Natural killer cell (primary cell): Measurements from ENCODE around the gene ADAMTSL5. TPM values are rescaled to one million over a fixed set of nuclear protein-coding genes. Genes with fewer than 3 reads are reported as not detected.

Source experiments
- ATAC-seq, 3 donors: fragments of 150-1000 bp in 2 of 3; fragments of 200-7000 bp in 1 of 3; cut with Tn5 transposase; 1 replicate in 1 of 3; 2 replicates in 2 of 3; pipeline ENCODE4 v1.10.0; 2021; ENCODE audit warnings: mild to moderate bottlenecking in 2 of 3, moderate library complexity in 2 of 3
- DNase-seq, 2 donors: peaks; one replicate each; pipeline versions ENCODE4 v3.0.0 to v3.0.0-alpha.2; 2013 to 2021; ENCODE audit warnings: mixed read lengths in 1 of 2
- H3K27ac ChIP-seq: one replicate; pipeline ENCODE4 v1.5.1; 2013; ENCODE audit warnings: mild to moderate bottlenecking, low read length
- H3K27me3 ChIP-seq: one replicate; pipeline ENCODE4 v1.6.1; 2013; ENCODE audit warnings: low read length; ENCODE audit not compliant: control insufficient read depth, insufficient read depth
- H3K36me3 ChIP-seq: one replicate; pipeline ENCODE4 v1.6.1; 2013; ENCODE audit warnings: low read length; ENCODE audit not compliant: control insufficient read depth, insufficient read depth
- H3K4me1 ChIP-seq: one replicate; pipeline ENCODE4 v1.6.1; 2013; ENCODE audit warnings: low read length; ENCODE audit not compliant: control insufficient read depth, insufficient read depth
- H3K4me3 ChIP-seq: one replicate; pipeline ENCODE4 v1.5.1; 2013; ENCODE audit warnings: low read length
- H3K9me3 ChIP-seq: one replicate; pipeline ENCODE4 v1.6.1; 2013; ENCODE audit warnings: low read length; ENCODE audit not compliant: control insufficient read depth, insufficient read depth
- H3K27ac Mint-ChIP-seq, 2 donors: one replicate each; pipeline ENCODE4 v1.8.0; 2022; ENCODE audit warnings: mild to moderate bottlenecking in 2 of 2, mixed read lengths in 2 of 2, moderate library complexity in 1 of 2
- H3K27me3 Mint-ChIP-seq, 2 donors: one replicate each; pipeline ENCODE4 v1.8.0; 2022; ENCODE audit warnings: low read depth in 2 of 2, mixed read lengths in 2 of 2
- H3K36me3 Mint-ChIP-seq: one replicate; pipeline ENCODE4 v1.8.0; 2022; ENCODE audit warnings: mixed read lengths
- H3K4me1 Mint-ChIP-seq, 2 donors: one replicate each; pipeline ENCODE4 v1.8.0; 2022; ENCODE audit warnings: mixed read lengths in 2 of 2
- H3K4me3 Mint-ChIP-seq: one replicate; pipeline ENCODE4 v1.8.0; 2022; ENCODE audit warnings: mild to moderate bottlenecking, moderate library complexity, mixed read lengths
- H3K9me3 Mint-ChIP-seq, 2 donors: one replicate each; pipeline ENCODE4 v1.8.0; 2022; ENCODE audit warnings: mixed read lengths in 2 of 2
- WGBS: methylation state at CpG from one replicate; pipeline ENCODE4 v1.1.7; 2013; ENCODE audit warnings: missing lambda C conversion rate; ENCODE audit not compliant: insufficient coverage; 5-methylcytosine and 5-hydroxymethylcytosine counted together
- intact Hi-C: fragments of 100-400 bp; cut with micrococcal nuclease; formaldehyde crosslinking; loops from one replicate; pipeline ENCODE4 v1.14.2; 2022
- total RNA-seq, 4 donors: library from RNA; stranded (reverse); fragments of 120-200 nt in 1 of 4; gene quantifications; one replicate each; pipeline versions ENCODE4 v1.2.3 to v1.2.4, GENCODE V29; 2013 to 2022
- TF ChIP-seq, protein P1 (sequence below): fragments of 200-600 bp; IDR thresholded peaks from one replicate; pipeline ENCODE4 v1.8.0; 2022; ENCODE audit warnings: antibody characterized with exemption

The ADAMTSL5 gene
- total RNA-seq, 3 donors from 2014 or later (not counting 1 experiment from before 2014, with no cell fraction given), result 0.70 to 2.5 (median 1.0) TPM

- H3K4me3 Mint-ChIP-seq, result no peak overlapping the region
Measured at GRCh38 chr19:1487576-1488281, 25.1 kb downstream of the ADAMTSL5 start.

DNA sequence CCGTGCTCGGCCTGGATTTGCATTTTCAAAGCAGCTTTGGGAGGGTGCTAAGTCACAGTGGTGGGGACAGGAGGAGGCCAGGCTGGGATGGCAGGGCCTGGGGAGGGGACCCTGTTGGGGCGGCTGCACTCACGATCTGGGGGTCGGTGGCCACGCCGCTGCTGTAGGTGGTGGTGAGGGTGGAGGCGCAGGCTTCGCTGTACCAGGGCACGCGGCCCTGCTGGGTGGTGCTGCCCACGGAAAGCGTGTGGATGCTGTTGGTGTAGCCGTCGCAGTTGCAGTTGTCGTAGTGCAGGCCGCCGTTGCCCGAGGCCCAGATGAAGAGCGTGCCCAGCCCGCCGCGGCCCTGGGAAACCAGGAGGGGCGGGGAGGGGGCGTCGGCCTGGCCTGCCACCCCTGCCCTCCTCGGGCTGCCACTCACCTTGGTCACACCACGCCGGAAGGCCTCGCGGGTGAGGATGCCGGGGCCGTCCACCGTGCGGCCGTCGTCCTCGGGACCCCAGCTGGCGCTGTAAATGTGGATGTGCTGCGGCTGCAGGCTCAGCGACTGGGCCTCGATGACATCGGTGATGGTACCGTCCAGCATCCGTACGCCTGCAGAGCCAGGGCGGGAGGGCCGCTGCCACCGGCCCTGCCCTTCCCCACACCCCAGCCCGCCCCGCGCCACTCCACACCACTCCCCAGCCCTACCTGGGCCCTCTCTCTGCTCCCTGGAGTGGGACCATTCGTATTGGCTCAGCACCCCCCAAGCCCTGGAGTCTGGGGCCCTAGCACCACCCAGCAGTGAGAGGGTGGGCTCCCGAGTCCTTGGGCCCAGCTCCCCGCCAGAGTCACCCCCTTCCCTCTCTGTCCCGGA is 25.9 kb downstream of the ADAMTSL5 start:
- H3K9me3 Mint-ChIP-seq, result no peaks in the 10 kb centered on the region
- peaks cover 15 to 16% of the 10 kb centered on the region in 2 donors for H3K4me1 Mint-ChIP-seq
- 95% methylated on average over 56 of the region's 56 CpGs for WGBS
- H3K27ac Mint-ChIP-seq, result no peak overlapping the region
- no peaks in the 10 kb centered on the region for H3K27me3 ChIP-seq
- no peaks in the 10 kb centered on the region for H3K36me3 ChIP-seq
- DNase-seq (no peak), ATAC-seq (no peak)
- peaks cover 18% of the 10 kb centered on the region for H3K4me1 ChIP-seq
- H3K4me3 Mint-ChIP-seq, result no peak overlapping the region
- TF ChIP-seq, protein P1, sequence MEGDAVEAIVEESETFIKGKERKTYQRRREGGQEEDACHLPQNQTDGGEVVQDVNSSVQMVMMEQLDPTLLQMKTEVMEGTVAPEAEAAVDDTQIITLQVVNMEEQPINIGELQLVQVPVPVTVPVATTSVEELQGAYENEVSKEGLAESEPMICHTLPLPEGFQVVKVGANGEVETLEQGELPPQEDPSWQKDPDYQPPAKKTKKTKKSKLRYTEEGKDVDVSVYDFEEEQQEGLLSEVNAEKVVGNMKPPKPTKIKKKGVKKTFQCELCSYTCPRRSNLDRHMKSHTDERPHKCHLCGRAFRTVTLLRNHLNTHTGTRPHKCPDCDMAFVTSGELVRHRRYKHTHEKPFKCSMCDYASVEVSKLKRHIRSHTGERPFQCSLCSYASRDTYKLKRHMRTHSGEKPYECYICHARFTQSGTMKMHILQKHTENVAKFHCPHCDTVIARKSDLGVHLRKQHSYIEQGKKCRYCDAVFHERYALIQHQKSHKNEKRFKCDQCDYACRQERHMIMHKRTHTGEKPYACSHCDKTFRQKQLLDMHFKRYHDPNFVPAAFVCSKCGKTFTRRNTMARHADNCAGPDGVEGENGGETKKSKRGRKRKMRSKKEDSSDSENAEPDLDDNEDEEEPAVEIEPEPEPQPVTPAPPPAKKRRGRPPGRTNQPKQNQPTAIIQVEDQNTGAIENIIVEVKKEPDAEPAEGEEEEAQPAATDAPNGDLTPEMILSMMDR, result no peak
- no peak overlapping the region for H3K4me3 ChIP-seq
- intact Hi-C loops, result no loop called here
- H3K9me3 ChIP-seq, result no peaks in the 10 kb centered on the region
- no peak overlapping the region for H3K27ac ChIP-seq
- no peaks in the 10 kb centered on the region for H3K36me3 Mint-ChIP-seq
- no peaks in the 10 kb centered on the region for H3K27me3 Mint-ChIP-seq

More at GRCh38 chr19:1487576-1488281, 25.1 kb downstream of the ADAMTSL5 start:
- Histone ChIP-seq H3K9me3 (no peaks in the 10 kb centered on the region), H3K4me3 (no peak overlapping the region), H3K27me3 (no peaks in the 10 kb centered on the region), H3K27ac (no peak overlapping the region), H3K4me1 (peaks cover 18% of the 10 kb centered on the region), H3K36me3 (no peaks in the 10 kb centered on the region)
- Mint-ChIP-seq H3K9me3 (no peaks in the 10 kb centered on the region), H3K4me1 (peaks cover 17 to 18% of the 10 kb centered on the region in 2 donors), H3K27ac (no peak overlapping the region), H3K36me3 (no peaks in the 10 kb centered on the region), H3K27me3 (no peaks in the 10 kb centered on the region)
- TF ChIP-seq, protein P1, result no peak
- 87% methylated on average over 40 of the region's 40 CpGs for WGBS
- intact Hi-C loops, result no loop called here
- no peak for DNase-seq
- ATAC-seq, result no peak

- intact Hi-C loops, result no loop called here
Measured at GRCh38 chr19:1483979-1484428, 28.8 kb downstream of the ADAMTSL5 start.

More at GRCh38 chr19:1483979-1484428, 28.8 kb downstream of the ADAMTSL5 start:
- H3K9me3 Mint-ChIP-seq, result no peaks in the 10 kb centered on the region
- no peak overlapping the region for H3K4me3 Mint-ChIP-seq
- H3K36me3 Mint-ChIP-seq, result no peaks in the 10 kb centered on the region
- Histone ChIP-seq H3K27me3 (no peaks in the 10 kb centered on the region), H3K9me3 (no peaks in the 10 kb centered on the region), H3K27ac (no peak overlapping the region), H3K4me1 (peaks cover 8% of the 10 kb centered on the region), H3K36me3 (no peaks in the 10 kb centered on the region), H3K4me3 (no peak overlapping the region)
- H3K4me1 Mint-ChIP-seq, result peaks cover 7 to 12% of the 10 kb centered on the region in 2 donors
- no peaks in the 10 kb centered on the region for H3K27me3 Mint-ChIP-seq
- H3K27ac Mint-ChIP-seq, result no peak overlapping the region
- DNase-seq, result no peak
- WGBS, result 95% methylated on average over 23 of the region's 23 CpGs
- no peak for ATAC-seq
- TF ChIP-seq, protein P1, result no peak
